Adrenal gland (tissue), 12 donors: ENCODE measurements around the gene PELI2. TPM values are rescaled to one million over a fixed set of nuclear protein-coding genes. Genes with fewer than 3 reads are reported as not detected.
A peak's percentile ranks its signal among the peaks of the same experiment; 100 is the strongest.

Experiments used
- DNase-seq, 7 donors: peaks; one replicate each; pipeline ENCODE4 v3.0.0-alpha.2; 2019 to 2020
- H3K27ac ChIP-seq, 5 donors: fragments of 200-600 bp; sonication (generic) in 4 of 5; 1 replicate in 3 of 5; 2 replicates in 2 of 5; pipeline versions ENCODE4 v1.5.1 to v1.8.0; 2016 to 2020; ENCODE audit warnings: mild to moderate bottlenecking in 1 of 5
- H3K27me3 ChIP-seq: fragments of 200-600 bp; 2 replicates; pipeline ENCODE4 v1.8.0; 2021
- H3K36me3 ChIP-seq, 2 donors: fragments of 200-600 bp; replicated peaks in 1 of 2; 1 replicate in 1 of 2; 2 replicates in 1 of 2; pipeline versions ENCODE4 v1.5.1 to v1.8.0; 2018 to 2022
- H3K4me1 ChIP-seq, 2 donors: fragments of 200-600 bp; replicated peaks in 1 of 2; 1 replicate in 1 of 2; 2 replicates in 1 of 2; pipeline versions ENCODE4 v1.5.1 to v1.8.0; 2018 to 2021
- H3K4me3 ChIP-seq, 4 donors: fragments of 200-600 bp; sonication (generic) in 3 of 4; one replicate each; pipeline ENCODE4 v1.5.1; 2016 to 2018
- H3K9me3 ChIP-seq, 3 donors: fragments of 200-600 bp; sonication (generic) in 1 of 3; replicated peaks in 1 of 3; 1 replicate in 2 of 3; 2 replicates in 1 of 3; pipeline versions ENCODE4 v1.5.1 to v1.8.0; 2016 to 2021
- POLR2A ChIP-seq, 2 donors: fragments of 450-650 bp; IDR thresholded peaks; one replicate each; pipeline ENCODE4 v1.6.1; 2017; ENCODE audit warnings: antibody characterized with exemption in 2 of 2, mild to moderate bottlenecking in 2 of 2, moderate library complexity in 1 of 2
- WGBS, 4 donors: extraction: QIAGEN DNeasy Blood & Tissue Kit in 2 of 4; methylation state at CpG; one replicate each; pipeline versions ENCODE4 v1.1.5 to v1.1.7; 2013 to 2017; 5-methylcytosine and 5-hydroxymethylcytosine counted together
- intact Hi-C, 2 donors: fragments of 100-400 bp; cut with DNase I; formaldehyde crosslinking; loops; one replicate each; pipeline versions ENCODE4 v1.14.1 to v1.15.0; 2022 to 2023
- polyA plus RNA-seq, 3 donors: library from polyadenylated mRNA; stranded (reverse); fragments of 200-250 nt in 2 of 3; fragments of 350-450 nt in 1 of 3; fragmentation: Illumina TruSeq in 1 of 3; extraction: RNeasy Lipid Tissue Mini Kit (QIAGEN cat#74804) in 1 of 3; gene quantifications; one replicate each; pipeline ENCODE4 v1.2.3, GENCODE V29; 2013 to 2014
- total RNA-seq, 9 donors: library from RNA; depleted of rRNA in 4 of 9; stranded (reverse); fragments of >200 nt in 4 of 9; fragments of 120-200 nt in 1 of 9; fragmentation: NEBNext Ultra II Directional in 1 of 9; extraction: Animal tissue kit (Norgen Biotek cat#: 25700) in 1 of 9; gene quantifications; one replicate each; pipeline versions ENCODE4 v1.1.0 to v1.2.4, GENCODE V29; 2013 to 2023
- TF ChIP-seq, protein P1 (sequence below), 6 experiments: fragments of 450-650 bp in 4 of 6; fragments of 200-600 bp in 2 of 6; sonication (generic) in 1 of 6; IDR thresholded peaks; 1 replicate in 5 of 6; 2 replicates in 1 of 6; pipeline versions ENCODE4 v1.5.1 to v1.8.0; 2016 to 2021; ENCODE audit warnings: antibody characterized with exemption in 6 of 6, mild to moderate bottlenecking in 2 of 6, moderate library complexity in 1 of 6
- donor health status: healthy with polysubstance abuse.
- donor health status: Bipolar disorder and iron deficiency.
- donor health status: DM: yes; HTN: yes; CAD: no.
- donor health status: DM: no; HTN: no; CAD: no.
- donor health status: DM: no; HTN: no; CAD: no.
- donor health status: DM: yes; HTN: yes; CAD: no.

The PELI2 gene
- total and polyA plus RNA-seq, 12 donors: 1.4 to 14.1 (median 5.9) TPM

DNA sequence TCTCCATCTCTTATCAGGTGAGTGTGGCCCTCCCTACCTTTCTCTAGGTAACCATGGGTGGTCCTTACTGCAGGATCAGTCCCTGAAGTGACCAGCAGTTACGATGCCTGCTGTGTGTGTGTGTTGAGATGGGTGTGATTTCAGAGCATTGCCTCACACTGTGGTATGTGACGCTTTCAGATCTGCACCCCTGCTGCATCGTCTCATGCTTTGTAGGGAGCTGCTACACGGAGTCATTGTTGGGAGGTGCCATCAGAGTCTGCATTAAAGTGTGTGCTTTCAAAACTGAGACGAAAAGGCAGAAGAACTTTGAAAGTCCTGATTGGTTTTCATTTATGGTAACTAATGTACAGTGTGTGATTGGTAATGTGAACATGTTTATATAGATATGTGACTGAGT is 150.5 kb downstream of the PELI2 start:
- intact Hi-C loops: no loop called here
- H3K4me3 ChIP-seq: no peak overlapping the region
- no peaks in the 10 kb centered on the region for H3K27me3 ChIP-seq
- no peaks in the 10 kb centered on the region for H3K9me3 ChIP-seq
- WGBS, 4 donors: 75 to 89% (median 82%) methylated on average over 5 of the region's 5 CpGs
- H3K4me1 ChIP-seq: no peaks in the 10 kb centered on the region
- H3K27ac ChIP-seq: no peak overlapping the region
- no peaks in the 10 kb centered on the region for H3K36me3 ChIP-seq
- no peak for DNase-seq
- no peak for TF ChIP-seq POLR2A (IDR thresholded peaks at IDR 0.05)
- TF ChIP-seq, protein P1, sequence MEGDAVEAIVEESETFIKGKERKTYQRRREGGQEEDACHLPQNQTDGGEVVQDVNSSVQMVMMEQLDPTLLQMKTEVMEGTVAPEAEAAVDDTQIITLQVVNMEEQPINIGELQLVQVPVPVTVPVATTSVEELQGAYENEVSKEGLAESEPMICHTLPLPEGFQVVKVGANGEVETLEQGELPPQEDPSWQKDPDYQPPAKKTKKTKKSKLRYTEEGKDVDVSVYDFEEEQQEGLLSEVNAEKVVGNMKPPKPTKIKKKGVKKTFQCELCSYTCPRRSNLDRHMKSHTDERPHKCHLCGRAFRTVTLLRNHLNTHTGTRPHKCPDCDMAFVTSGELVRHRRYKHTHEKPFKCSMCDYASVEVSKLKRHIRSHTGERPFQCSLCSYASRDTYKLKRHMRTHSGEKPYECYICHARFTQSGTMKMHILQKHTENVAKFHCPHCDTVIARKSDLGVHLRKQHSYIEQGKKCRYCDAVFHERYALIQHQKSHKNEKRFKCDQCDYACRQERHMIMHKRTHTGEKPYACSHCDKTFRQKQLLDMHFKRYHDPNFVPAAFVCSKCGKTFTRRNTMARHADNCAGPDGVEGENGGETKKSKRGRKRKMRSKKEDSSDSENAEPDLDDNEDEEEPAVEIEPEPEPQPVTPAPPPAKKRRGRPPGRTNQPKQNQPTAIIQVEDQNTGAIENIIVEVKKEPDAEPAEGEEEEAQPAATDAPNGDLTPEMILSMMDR (IDR thresholded peaks at IDR 0.05): no peak

DNA sequence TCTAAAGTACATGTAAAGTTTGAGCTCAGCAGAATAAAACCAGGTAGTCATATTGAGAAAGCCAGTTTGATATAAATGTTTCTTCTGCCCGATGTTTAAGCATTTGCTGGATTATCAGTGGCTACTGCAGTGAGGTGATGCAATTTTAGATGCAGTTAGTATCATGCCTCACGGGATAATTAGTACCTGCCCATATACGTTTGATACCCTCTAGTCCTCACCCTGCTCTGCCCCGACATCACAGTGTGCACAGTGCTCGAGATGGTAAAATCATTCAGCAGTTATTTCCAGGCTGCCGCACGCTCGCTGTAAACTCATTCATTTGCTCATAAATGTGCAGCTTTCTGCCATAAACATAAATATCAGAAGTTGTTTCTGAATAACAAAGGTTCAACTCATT is 152.7 kb downstream of the PELI2 start:
- Histone ChIP-seq H3K36me3 (no peaks in the 10 kb centered on the region), H3K4me3 (no peak overlapping the region), H3K27me3 (no peaks in the 10 kb centered on the region), H3K27ac (no peak overlapping the region), H3K4me1 (no peaks in the 10 kb centered on the region), H3K9me3 (no peaks in the 10 kb centered on the region)
- TF ChIP-seq, protein P1 (IDR thresholded peaks at IDR 0.05): no peak
- TF ChIP-seq POLR2A (IDR thresholded peaks at IDR 0.05): no peak
- WGBS, 4 donors: 90 to 97% (median 95%) methylated on average over 8 of the region's 8 CpGs
- intact Hi-C loops: no loop called here
- DNase-seq: no peak

DNA sequence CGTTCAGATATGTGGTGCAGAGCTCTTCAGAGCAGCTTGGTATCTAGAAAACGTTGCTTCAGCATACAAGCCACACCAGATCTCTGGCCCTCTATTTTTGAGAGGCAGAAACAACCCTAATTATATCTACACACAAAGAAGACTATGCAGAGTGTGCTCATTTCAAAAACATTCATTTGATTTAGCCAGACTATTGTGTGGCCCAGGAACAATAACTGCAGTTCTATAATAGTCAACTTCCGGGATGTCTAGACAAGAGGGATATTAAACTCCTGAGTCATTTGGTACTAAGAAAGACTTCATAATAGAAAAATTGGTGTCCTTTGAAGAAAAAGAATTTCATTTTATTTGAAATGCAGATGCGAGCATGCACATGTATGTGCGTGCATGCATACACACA is 153.8 kb downstream of the PELI2 start:
- no peak for DNase-seq
- TF ChIP-seq, protein P1 (IDR thresholded peaks at IDR 0.05): no peak
- TF ChIP-seq POLR2A (IDR thresholded peaks at IDR 0.05): no peak
- intact Hi-C loops: no loop called here
- H3K27me3 ChIP-seq: no peaks in the 10 kb centered on the region
- H3K9me3 ChIP-seq: no peaks in the 10 kb centered on the region
- no peak overlapping the region for H3K4me3 ChIP-seq
- H3K4me1 ChIP-seq: no peaks in the 10 kb centered on the region
- no peak overlapping the region for H3K27ac ChIP-seq
- H3K36me3 ChIP-seq: no peaks in the 10 kb centered on the region
- 88 to 92% (median 91%) methylated on average over 4 to 5 of the region's 5 CpGs for WGBS, 4 donors

DNA sequence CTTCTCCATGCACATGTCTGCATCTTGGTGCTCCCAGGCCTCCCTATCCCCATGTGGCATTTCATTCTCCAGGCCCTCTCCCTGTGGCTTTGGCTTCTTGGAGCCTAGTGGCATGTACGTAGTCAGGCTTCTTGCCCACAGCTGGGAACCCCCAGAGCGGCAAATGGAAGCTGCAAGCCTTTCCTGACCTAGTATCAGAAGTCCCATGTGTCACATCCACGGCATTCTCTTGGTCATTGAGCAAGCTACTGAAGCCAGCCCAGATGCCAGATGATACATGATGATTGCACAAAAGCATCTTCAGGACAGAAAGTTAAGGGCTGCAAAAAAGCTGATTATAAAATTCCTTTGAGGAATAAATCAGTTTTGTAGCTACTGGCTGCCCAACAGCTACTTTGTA is 154.9 kb downstream of the PELI2 start:
- peak in 4 of 7 donors; percentile 17 to 63 (median 28) for DNase-seq
- no peaks in the 10 kb centered on the region for H3K9me3 ChIP-seq
- no peaks in the 10 kb centered on the region for H3K36me3 ChIP-seq
- no peaks in the 10 kb centered on the region for H3K27me3 ChIP-seq
- TF ChIP-seq, protein P1 (IDR thresholded peaks at IDR 0.05): no peak
- TF ChIP-seq POLR2A (IDR thresholded peaks at IDR 0.05): no peak
- no peak overlapping the region for H3K27ac ChIP-seq
- H3K4me3 ChIP-seq: no peak overlapping the region
- intact Hi-C loops: no loop called here
- no peaks in the 10 kb centered on the region for H3K4me1 ChIP-seq
- 78 to 95% (median 86%) methylated on average over 3 of the region's 3 CpGs for WGBS, 4 donors
